Smooth muscle cell of the umbilical artery (primary cell): ENCODE measurements around the gene ACOX3. TPM values are rescaled to one million over a fixed set of nuclear protein-coding genes. Genes with fewer than 3 reads are reported as not detected.

Experiments
- total RNA-seq: library from RNA; depleted of rRNA; stranded (reverse); fragments of >200 nt; gene quantifications from 2 replicates; pipeline ENCODE4 v1.2.3, GENCODE V29; 2014

Gene ACOX3
- total RNA-seq = 32.3 and 38.6 TPM in 2 replicates

GRCh38 chr4:8440492-8441311 lies at the start of gene ACOX3, which contains the start of gene TRMT44:
Gene ACOX3, minus strand, starts transcription at chr4:8440723. Its CDS starts 24,202 bp downstream, at chr4:8416521.
Gene TRMT44, plus strand, starts transcription at chr4:8440777. Its CDS starts 46 bp downstream, at chr4:8440823.

Other genes starting within 250 kb of the ACOX3 start
- 5.1 and 5.3 TPM in 2 replicates for gene SH3TC1, start 241.4 kb downstream of the ACOX3 start, total RNA-seq
- 0.42 and 12.5 TPM in 2 replicates for gene HTRA3, start 171.0 kb downstream of the ACOX3 start, total RNA-seq
- gene TRMT44, start 54 bp upstream of the ACOX3 start, total RNA-seq = 15.4 and 18.3 TPM in 2 replicates
- gene GPR78, start 139.7 kb upstream of the ACOX3 start, total RNA-seq = 0.51 and 1.2 TPM in 2 replicates
- 11.2 and 30.3 TPM in 2 replicates for gene CPZ, start 152.0 kb upstream of the ACOX3 start, total RNA-seq